CD4-positive, alpha-beta T cell treated with Interleukin-2 at 100 ng/mL for 4 hours (primary cell): Measurements from ENCODE around the gene NUTM2B.
"Not testable (repeated sequence)": the region's sequence is repeated elsewhere in the genome, so short reads cannot be mapped to it uniquely, and the experiment has no call there.

Source experiments
- DNase-seq: peaks from one replicate; pipeline ENCODE4 v3.0.0-alpha.2; 2020; ENCODE audit warnings: low spot score

NUTM2B gene

GRCh38 chr10:79744844-79745243 lies 41.8 kb downstream of the NUTM2B start:
- not testable (repeated sequence) for DNase-seq

GRCh38 chr10:79748510-79748909 lies 45.5 kb downstream of the NUTM2B start:
- DNase-seq, result not testable (repeated sequence)

- DNase-seq, result not testable (repeated sequence)
Observed at GRCh38 chr10:79753601-79754000, 50.6 kb downstream of the NUTM2B start.

- not testable (repeated sequence) for DNase-seq
Observed at GRCh38 chr10:79758297-79758993, 55.4 kb downstream of the NUTM2B start.
